GM19240 (cell line): ENCODE measurements around the gene ANKRD16.

ENCODE experiments used
- DNase-seq: peaks from one replicate; pipeline ENCODE4 v3.0.0; 2011; ENCODE audit warnings: low spot score; ENCODE audit not compliant: insufficient read length

ANKRD16 gene

DNA sequence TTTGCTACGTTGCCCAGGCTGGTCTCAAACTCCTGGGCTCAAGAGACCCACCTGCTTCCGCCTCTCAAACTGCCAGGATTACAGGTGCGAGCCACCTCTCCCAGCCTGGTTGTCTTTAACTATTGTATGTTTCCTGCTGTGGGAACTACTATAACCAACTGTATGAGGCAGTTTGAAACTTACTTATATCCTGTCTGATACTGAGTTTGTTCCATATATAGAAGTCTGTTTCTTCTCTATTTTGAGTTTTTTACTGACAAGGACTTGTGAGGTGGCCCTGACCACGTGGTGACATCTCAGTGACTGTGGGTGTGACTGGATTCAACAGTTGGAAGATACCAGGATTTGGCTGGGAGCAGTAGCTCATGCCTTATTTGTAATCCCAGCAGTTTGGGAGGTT is 14.5 kb upstream of the ANKRD16 start:
- DNase-seq = peak; percentile 47

- DNase-seq = no peak
Measured at GRCh38 chr10:5903563-5903962, 13.9 kb upstream of the ANKRD16 start.

DNA sequence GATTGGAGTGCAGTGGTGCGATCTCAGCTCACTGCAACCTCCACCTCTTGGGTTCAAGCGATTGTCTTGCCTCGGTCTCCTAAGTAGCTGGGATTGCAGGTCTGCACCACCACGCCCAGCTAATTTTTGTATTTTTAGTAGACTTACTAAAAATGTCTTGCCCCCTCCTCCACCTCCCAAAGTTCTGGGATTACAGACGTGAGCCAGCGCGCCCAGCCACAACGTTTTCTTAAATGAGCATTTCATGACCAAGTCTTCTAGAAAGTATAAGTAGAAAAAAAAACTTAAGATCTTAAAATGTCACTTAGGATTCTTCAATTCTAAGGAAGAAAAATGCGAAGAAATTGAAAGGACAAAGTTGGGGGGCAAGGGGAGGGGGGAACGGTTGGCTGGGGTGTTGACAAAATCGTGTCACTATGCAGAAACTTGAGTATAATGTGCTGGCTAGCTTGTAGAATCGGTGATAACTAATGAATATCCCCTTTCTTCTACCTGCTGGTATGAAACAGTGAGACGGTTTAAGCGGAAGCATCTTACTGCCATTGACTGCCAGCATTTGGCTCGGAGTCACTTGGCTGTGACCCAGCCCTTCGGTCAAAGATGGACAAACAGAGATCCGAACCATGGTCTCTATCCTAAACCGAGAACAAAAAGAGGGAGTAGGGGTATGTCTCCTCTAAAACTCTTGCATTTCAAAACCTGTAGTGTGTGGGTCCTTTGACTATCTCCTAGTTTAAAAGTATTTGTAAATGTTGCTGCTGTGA is 13.0 kb upstream of the ANKRD16 start:
- DNase-seq = no peak

DNA sequence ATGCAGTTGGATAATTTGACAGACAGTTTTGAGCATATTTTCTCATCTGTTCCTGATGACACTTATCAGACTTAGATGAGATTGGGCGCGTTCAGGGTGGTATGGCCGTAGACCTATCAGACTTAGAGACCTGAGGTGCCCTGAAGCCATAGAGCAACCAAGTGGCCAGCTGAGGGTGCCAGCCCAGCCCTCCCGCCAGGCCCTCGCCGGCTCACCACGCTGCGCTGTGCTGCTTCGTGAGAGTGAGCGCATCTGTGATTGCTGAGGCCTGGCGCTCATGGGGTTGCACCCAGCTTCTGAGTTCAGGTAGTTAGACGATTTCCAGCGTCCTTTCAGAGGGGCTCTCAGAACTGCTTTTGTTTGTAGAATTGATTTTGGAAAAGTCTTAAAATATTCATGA is 10.6 kb upstream of the ANKRD16 start:
- DNase-seq = no peak

GRCh38 chr10:5898163-5898562 is 8.5 kb upstream of the ANKRD16 start:
- no peak for DNase-seq

GRCh38 chr10:5897504-5897903 is 7.8 kb upstream of the ANKRD16 start:
- DNase-seq = no peak

DNA sequence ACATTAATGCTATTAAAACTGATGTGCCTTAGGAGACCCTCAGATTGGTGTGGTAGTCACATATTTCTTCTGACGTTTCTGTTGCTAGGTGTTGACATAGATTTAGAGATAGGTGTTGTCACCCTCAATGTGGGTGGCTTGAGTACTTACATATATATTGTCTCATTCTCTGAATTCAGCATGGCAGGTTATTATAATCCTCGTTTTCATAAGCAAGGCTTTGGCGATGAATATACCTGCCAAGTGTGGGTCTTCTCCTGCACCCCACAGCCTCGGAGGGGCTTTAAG is 7.3 kb upstream of the ANKRD16 start:
- DNase-seq = no peak

DNA sequence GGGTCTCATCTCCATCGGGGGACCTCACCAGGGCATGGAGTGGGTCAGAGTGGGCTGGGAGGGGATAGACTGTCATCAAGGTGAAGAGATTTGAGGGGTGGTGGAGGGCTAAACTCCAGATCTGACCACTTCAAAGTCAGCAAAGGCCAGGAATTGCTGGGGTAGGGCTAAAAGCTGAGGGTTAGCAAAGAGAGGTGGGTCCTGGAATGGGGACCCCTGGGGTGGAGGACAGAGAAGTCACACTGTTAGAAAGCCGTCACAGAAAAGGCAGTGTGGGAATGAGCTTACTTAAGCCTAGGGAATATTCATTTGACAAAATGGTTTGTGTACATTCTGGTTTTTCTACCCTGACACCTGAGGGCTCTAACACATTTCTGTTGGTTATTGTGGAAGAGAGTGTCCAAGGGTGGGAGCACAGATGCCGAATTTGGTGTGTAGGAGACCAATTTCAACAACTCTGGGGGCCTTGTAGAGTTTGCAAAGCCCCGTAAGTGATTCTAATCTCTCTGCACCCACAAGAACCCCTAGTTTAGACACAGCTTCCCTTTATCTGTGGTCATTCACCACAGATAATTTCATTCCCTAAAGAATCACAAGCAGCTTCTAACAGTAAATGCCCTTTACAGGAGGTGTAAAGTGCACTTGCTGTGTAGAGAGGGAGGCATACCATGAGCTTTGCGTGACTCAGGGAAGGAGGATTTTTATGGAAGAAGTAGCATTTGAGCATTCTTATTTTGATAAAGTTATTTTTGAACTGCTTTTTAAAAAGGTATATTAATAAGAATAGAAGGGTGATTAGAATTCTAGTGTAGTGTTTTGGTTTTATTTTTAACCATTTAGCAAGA is 6.7 kb upstream of the ANKRD16 start:
- no peak for DNase-seq

DNA sequence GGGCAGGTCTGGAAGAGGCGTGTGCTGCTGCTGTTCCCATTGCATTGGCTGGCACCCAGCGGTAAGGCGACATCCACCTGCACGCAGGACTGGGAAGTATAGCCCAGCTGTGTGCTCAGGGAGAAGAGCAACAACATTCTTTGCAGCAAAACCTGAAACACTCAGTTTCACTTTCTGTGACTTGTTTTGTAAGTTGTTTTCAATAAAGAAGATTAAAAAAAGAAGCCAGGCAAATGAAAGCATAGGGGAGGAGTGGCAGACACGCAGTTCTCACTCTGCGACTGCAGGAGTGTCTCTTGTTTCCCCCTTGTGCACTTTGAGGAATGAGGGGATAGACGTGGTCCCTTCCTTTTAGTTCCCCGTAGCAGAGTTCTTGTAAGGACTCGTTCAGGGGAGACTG is 6.1 kb upstream of the ANKRD16 start:
- DNase-seq = no peak

GRCh38 chr10:5895365-5895764 is 5.7 kb upstream of the ANKRD16 start:
- no peak for DNase-seq

- no peak for DNase-seq
Measured at GRCh38 chr10:5894873-5895272, 5.2 kb upstream of the ANKRD16 start.

DNA sequence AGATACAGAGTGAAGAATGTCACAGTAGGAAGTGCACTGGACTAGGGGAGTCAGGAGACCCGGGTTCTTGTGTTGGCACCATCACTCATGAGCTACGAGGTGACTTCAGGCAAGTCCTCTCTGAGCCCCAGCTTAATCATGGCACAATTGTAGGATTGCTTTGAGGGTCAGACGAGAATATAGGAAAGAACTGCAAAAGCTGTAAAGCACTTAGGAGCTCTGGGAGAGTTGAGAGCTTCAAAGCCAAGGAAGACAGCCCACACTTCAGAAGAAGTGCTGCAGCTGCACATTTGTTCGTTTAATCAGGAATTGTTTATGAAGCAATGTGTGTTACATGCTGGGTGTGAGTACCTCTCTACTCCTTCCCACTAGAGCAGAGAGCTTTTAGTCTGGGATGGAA is 4.7 kb upstream of the ANKRD16 start:
- DNase-seq = no peak

DNA sequence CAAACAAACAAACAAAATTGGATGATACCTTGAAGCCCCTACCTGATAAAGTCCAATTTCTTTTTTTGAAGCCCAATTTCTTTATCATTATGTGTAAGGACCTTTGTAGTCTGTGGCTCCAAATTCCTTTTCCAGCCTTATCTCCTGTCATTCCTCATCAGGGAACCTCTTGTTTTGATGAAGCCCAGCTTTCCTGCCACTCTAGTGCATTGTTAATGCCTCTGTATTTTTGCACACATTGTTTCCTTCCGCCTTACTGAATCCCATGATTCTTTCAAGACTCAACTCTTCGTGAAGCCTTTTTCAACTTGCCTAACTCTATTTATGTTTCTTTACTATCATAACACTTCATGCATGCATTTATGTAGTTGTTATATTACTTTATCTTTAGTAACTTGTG is 3.6 kb upstream of the ANKRD16 start:
- DNase-seq = no peak

DNA sequence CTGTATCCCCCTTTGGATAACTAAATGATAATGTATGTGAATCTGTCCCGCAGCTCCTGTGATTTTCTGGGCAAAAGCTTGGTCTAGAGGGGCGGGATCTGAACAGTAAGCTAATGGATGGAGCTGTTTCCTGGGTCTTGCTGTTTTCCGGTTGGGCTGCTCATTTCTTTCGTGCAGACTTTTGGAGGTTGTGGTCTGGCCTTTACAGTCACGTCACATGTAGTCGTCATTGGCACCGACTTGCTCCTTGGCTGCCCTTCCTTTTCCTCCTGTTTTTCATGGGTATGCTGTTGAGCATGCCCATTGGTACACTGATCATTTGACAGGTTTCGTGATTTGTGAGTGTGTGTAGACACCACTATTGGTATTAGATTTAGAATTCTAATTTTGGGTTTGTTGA is 2.3 kb upstream of the ANKRD16 start:
- DNase-seq = no peak

DNA sequence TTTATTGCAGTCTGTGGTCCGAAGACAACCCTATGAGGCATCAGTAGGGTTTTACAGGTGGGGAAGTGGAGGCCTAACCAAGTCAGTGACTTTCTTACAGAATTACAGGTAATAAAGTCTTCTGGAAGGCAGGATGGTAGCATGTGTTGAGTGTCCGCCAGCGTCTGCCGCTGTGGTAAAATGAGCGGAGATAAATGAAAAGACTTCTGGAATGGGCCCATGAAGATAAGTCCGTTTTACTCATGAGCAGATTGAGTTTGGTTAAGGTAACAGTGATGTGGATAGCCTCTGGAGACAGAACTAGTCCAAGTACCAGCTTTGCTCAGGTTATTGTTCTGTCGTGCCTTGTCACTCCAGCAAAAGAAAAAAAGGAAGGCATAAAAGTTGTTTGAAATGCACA is 1.3 kb upstream of the ANKRD16 start:
- no peak for DNase-seq

DNA sequence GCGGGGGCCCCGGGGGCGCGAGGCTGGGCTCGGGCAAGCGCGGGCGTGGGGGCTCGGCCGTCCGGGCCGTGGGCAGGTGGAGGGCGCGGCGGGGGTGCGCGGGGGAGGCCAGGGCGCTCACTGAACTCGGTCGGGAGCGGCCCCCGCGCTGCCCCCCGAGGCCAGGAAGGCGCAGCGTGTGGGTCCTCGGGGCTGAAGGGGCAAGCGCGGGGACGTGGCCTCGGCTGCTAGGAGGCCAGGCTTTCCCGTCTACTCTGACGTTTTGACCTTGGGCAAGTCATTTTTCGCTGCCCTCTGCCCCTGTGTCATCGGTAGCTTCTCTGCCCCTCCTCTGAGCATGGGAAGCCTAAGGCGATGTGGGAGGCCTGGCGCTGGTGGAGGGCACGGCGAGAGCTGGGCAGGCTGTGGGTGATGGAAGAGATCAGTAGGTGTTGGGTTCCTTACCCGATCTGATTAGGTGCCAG is 791 bp upstream of the ANKRD16 start:
- DNase-seq = no peak

GRCh38 chr10:5888843-5889623 is 660 bp downstream of the ANKRD16 start:
- DNase-seq = no peak

DNA sequence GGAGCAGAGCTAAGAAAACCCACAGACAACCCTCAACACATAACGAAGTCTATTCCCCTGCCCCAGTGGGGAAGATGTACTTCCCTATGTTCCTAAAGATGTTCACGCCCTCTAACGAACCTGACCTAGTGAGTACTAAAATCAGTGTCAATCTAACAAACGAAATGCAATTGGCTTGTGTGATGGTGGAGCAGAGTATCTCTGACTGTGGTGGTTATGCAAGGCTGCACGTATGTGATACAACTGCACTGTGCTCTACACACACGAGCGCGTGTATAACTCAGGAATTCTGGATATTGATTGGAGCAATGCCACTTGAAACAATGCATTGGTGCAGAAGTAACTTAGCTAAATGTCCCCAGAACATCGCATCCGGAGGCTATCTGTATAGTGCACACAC is 1.3 kb downstream of the ANKRD16 start:
- no peak for DNase-seq

- DNase-seq = no peak
Measured at GRCh38 chr10:5887641-5888040, 2.1 kb downstream of the ANKRD16 start.

DNA sequence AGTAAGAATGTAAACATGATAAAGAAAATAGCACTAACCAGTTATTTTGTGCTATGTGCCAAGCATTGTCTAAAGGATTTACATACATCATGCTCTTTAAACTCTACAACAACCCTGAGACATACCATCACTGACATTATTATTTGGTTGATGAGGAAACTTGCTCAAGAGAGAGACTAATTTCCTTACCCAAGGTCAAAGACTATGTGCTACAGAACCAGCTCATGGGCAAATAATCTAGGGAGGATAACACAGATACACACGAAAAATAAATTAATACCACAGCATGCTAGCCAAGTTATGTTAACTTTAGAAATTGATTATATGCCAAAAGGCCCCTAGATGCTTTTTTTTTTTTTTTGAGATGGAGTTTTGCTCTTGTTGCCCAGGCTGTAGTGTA is 2.7 kb downstream of the ANKRD16 start:
- DNase-seq = no peak

- no peak for DNase-seq
Measured at GRCh38 chr10:5885619-5886018, 4.1 kb downstream of the ANKRD16 start.

GRCh38 chr10:5882961-5883360 is 6.7 kb downstream of the ANKRD16 start:
- no peak for DNase-seq
